HG02798 (cell line): Measurements from ENCODE around the gene BIRC2.

Experiments used
- ATAC-seq: cut with Tn5 transposase; IDR thresholded peaks from one replicate; pipeline ENCODE4 v1.9.1; 2021; ENCODE audit warnings: mild to moderate bottlenecking; ENCODE audit not compliant: unreplicated experiment, poor library complexity

BIRC2 gene

GRCh38 chr11:102396708-102397563 is 49.9 kb downstream of the BIRC2 start:
- ATAC-seq, result no peak

DNA sequence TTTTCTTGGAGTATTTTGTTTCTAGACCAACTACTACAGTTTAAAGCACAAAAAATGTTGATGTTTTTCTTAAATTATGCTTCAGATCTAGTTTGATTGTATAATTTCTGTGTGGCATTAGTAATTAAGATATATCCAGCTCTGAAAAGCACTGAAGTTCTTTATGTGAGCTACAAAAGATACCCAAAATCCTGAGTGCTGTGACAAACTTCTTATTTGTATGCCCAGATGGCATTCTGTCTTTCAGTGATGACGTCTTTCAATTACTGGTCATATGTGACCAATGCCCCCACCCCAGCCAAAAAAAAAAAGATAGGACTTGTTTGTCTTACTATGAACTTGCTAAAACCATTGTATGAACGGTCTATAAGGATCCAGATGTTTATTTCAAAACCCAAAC is 51.3 kb downstream of the BIRC2 start:
- ATAC-seq, result no peak

- no peak for ATAC-seq
These were observed 52.2 kb downstream of the BIRC2 start for GRCh38 chr11:102399189-102399588.

DNA sequence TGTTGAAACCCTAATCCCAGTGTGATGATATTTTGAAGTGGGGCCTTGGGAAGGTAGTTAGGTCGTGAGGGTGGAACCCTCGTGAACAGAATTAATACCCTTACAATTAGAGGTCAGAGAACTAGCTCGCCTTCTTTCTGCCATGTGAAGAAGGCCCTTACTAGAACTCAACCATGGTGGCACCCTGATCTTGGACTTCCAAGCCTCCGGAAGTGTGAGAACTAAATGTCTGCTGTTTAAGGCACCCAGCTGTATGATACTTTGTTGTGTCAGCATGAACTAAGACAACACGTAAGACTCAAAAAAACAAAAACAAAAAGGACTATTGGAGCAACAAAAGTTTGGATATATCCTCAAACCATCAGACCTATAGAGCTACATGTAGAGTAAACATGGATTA is 53.6 kb downstream of the BIRC2 start:
- no peak for ATAC-seq

DNA sequence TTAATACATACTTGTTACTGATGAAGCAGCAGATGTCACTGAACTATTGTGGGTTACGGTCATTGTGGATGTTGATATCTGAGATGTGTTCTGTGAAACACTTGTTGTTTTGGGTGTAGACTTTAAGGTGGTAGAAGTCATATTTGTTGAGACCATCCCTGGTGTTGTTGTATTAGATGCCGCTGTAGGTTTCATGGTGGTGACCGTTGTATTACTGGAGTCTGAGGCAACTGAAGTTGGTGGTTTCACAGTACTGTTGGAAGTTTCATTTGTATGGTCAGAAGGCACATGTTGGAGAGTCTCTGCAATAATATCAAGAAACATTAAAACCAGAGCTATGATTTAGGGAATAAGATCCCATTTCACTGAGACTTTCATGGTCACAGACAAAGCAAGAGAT is 54.9 kb downstream of the BIRC2 start:
- no peak for ATAC-seq

DNA sequence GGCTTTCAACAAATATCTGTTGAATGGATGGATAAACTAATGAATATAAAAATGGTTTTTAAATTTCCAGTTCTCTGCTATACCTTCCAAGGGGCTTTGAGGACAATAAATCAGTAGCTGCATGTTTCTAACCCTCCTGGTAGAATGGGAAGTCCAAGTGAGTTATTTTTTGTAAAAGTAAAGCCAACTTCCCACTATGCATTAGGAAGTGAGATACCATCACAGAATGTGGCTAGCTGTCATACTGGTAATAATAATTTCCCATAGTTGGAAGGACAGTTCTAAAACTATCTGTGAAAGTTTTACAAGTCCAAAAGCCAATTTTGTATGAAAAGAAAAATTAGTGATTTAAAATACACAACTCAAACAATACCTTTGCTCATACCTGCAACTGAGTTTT is 55.5 kb downstream of the BIRC2 start:
- no peak for ATAC-seq

- ATAC-seq, result no peak
These were observed 58.5 kb downstream of the BIRC2 start for GRCh38 chr11:102405501-102405900.

- no peak for ATAC-seq
These were observed 59.1 kb downstream of the BIRC2 start for GRCh38 chr11:102406099-102406498.

DNA sequence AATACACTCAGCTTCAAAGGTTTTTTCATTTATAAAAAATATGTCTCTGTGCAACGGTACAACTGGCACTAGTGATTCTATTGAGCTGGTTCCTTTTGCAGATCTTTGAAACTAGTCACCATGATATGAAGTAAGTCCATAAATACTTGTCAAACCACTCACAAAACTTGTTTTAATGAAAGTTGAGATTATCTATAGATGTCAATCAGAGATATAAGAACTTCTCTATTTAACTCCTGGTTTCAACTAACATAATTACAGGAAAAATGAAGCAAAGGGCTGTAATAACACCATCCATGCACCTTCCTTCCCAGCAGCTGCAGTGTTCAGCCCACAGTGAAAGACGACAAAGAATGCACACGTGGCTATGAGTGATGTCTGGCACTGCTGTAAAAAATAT is 60.9 kb downstream of the BIRC2 start:
- no peak for ATAC-seq

DNA sequence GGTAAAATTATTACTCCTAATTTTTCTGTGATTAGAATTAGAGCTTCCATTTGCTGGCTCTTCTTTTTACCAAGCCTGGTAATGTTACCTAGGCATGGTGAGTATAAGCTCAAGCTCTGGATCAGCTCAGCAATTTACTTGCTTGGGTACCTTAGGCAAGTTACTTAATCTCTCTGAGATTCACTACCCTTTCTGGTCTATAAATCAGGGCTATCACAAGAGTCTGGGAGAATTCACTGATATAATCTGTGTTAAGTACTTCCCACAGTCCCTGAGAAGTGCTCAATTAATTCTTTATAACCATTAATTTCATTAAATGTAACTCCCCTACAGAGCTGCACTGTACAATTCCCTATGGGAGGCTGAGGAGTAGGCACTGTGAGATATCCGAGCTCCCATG is 61.3 kb downstream of the BIRC2 start:
- no peak for ATAC-seq

- ATAC-seq, result no peak
These were observed 63.4 kb downstream of the BIRC2 start for GRCh38 chr11:102410382-102410784.

DNA sequence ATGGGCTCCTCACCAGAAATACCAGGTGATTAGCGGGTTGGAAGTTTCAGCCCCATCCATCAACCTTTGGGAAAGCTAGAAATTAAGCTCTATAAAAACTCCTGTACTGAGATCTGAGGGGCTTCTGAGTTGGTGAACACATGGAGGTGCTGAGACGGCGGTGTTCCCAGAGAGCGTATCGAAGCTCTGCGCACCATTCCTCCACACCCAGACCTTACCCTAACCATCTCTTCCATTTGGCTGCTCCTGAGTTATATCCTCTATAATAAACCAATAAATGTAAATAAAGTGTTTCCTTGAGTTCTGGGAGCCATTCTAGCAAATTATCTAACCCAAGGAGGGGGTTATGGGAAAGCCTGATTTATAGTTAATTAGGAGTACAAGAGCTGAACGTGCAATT is 64.1 kb downstream of the BIRC2 start:
- no peak for ATAC-seq

DNA sequence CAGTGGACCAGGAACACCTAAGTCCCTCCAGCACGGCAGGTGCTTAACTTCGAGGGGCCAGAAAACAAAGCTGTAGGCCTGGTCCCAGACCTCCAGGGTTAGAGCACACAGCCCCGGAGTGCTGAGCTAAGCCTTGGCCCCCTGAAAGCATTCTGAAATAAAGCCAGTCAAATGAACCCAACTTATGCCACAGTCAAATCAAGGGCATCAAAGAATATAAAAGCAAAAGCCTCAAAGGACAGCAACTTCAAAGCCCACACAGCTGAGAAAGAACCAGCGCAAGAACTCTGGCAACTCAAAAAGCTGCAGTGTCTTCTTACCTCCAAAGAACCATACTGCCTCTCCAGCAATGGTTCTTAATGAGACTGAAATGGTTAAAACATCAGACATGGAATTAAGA is 66.5 kb downstream of the BIRC2 start:
- no peak for ATAC-seq

DNA sequence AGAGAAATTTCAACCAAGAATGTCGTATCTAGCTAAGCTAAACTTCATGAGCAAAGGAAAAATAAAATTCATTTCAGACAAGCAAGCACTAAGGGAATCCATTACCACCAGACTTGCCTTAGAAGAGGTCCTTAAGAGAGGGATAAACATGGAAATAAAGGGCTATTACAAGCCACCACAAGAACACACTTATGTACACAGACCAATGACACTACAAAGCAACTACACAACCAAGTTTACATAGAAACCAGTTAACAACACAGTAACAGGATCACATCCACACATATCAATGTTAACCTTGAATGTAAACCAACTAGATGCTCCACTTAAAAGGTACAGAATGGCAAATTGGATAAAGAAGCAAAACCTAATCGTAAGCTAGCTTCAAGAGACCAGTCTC is 67.5 kb downstream of the BIRC2 start:
- ATAC-seq, result no peak

DNA sequence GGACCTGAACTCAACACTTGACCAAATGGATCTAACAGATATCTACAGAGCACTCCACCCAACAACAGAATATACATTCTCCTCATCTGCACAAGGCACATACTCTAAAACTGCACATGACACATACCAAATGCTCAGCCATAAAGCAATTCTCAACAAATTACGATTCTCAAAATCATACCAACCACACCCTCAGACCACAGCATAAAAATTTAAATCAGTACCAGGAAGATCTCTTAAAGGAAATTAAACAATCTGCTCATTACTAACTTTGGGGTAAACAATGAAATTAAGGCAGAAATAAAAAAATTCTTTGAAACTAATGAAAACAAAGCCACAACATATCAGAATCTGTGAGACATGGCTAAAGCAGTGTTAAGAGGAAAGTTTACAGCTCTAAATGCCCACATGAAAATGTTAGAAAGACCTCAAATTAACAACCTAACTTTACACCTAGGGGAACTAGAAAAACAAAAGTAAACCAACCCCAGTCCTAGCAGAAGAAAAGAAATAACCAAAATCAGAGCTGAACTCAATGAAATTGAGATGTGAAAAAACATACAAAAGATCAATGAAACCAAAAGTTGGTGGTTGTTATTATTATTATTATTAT is 68.4 kb downstream of the BIRC2 start:
- no peak for ATAC-seq

DNA sequence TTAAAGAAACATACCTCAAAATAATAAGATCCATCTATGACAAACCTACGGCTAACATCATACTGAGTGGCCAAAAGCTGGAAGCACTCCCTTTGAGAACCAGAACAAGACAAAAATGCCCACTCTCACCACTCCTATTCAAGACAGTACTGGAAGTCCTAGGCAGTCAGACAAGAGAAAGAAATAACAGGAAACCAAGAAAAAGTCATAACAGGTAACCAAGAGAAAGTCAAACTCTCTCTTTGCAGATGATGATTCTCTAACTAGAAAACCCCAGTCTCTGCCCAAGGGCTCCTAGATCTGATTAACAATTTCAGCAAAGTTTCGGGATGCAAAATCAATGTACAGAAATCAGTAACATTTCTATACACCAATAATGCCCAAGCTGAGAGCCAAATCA is 70.0 kb downstream of the BIRC2 start:
- no peak for ATAC-seq

DNA sequence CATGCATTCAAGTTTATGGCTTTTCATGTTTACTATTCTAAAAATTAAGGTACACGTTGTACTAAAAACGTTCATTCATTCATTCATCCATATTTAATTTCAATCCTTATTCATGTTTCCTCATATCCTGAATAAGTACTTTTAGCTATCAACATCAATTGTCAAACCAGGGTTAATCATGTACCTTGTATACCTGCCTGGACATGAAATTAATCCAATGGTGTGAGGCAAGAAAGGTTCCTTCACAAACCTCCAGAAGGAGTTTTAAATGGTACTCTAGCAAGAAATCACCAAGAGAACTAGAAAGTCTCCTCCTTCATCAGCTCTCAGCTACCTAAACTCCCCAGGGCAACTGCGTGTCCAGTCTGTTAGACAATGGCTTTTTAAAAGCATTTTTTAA is 72.2 kb downstream of the BIRC2 start:
- no peak for ATAC-seq

GRCh38 chr11:102420547-102420946 is 73.5 kb downstream of the BIRC2 start:
- peak; percentile 81 for ATAC-seq

DNA sequence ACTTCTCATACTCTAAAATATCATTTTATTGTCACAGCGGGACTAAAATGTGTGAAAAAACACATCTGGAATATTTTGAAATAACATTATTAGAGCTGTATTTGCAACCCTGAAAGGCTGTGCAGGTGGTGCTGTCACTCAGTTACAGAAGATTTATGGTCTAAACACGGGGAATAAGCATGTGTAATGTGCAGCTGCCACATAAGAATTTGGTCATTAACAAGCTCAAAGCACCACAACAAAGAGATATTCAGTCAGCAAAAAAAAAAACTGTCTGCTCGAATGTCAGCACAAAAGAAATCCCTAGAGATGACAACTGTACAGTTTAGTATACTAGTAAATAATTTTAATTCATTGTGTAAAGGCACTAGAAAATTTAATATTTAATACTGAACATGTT is 74.2 kb downstream of the BIRC2 start:
- ATAC-seq, result no peak

GRCh38 chr11:102422817-102423712 is 76.1 kb downstream of the BIRC2 start:
- ATAC-seq, result no peak

DNA sequence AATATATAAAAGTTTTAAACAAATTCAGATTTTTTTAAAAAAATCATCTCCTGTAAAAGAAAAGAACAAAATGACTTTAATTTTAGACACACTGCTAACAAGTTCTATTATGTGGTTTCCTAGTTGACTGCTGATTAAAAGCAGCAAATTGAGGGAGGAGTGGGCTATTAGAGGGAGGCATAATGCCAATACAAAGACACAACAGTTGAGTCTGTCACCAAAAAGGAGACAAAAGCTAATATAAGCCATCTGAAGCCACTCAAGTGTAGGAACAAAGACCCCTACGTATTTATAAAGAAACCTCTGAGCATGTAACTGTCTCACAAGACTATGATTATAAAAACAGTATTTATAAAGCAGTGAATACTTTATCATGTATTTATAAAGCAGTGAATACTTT is 76.9 kb downstream of the BIRC2 start:
- ATAC-seq, result no peak
